ENCODE data around the gene CASK.

GRCh38 chrX:41670112-41670511, 253.2 kb downstream of the CASK start:
- no peak for TF ChIP-seq CTCF (IDR thresholded peaks at IDR 0.05)
- TF ChIP-seq POLR2A (IDR thresholded peaks at IDR 0.05): no peak

Measured in Peyer's patch (tissue), 4 donors.